ENCODE results near the gene RERE. TPM values are rescaled to one million over a fixed set of nuclear protein-coding genes. Genes with fewer than 3 reads are reported as not detected.

RERE gene
- total RNA-seq, 1 donor from 2014 or later: 134 TPM

- intact Hi-C loops (cut with DNase I): loop anchor here (10.0 kb wide), 2 partner anchors 283 to 343 kb away; no protein-coding TSS in a partner anchor
- ATAC-seq (peak; percentile 83), DNase-seq (ENCODE audit: low spot score) (peak; percentile 85)
Measured at GRCh38 chr1:8317647-8318381, 499.6 kb downstream of the RERE start, which contains the start of gene SLC45A1. SLC45A1 (plus strand) TSS chr1:8318114; CDS start chr1:8324330, 6,216 bp downstream.

GRCh38 chr1:8315573-8316475, 501.6 kb downstream of the RERE start:
- ATAC-seq (no peak), DNase-seq (ENCODE audit: low spot score) (no peak)
- intact Hi-C loops (cut with DNase I): loop anchor here (10.0 kb wide), 2 partner anchors 281 to 341 kb away; no protein-coding TSS in a partner anchor

GRCh38 chr1:8314346-8315280, 502.8 kb downstream of the RERE start:
- intact Hi-C loops (cut with DNase I): loop anchor here (10.0 kb wide), 2 partner anchors 280 to 340 kb away; no protein-coding TSS in a partner anchor
- peak; percentile 83 for DNase-seq (ENCODE audit: low spot score)
- peak; percentile 88 for ATAC-seq

- no peak for ATAC-seq
- no peak for DNase-seq (ENCODE audit: low spot score)
- intact Hi-C loops (cut with DNase I): loop anchor here (10.0 kb wide), 2 partner anchors 278 to 338 kb away; no protein-coding TSS in a partner anchor
Measured at GRCh38 chr1:8313231-8313630, 504.2 kb downstream of the RERE start.

- intact Hi-C loops (cut with DNase I): loop anchor here (10.0 kb wide), 2 partner anchors 278 to 338 kb away; no protein-coding TSS in a partner anchor
- no peak for ATAC-seq
- DNase-seq (ENCODE audit: low spot score): no peak
Measured at GRCh38 chr1:8312235-8313218, 504.9 kb downstream of the RERE start.

GRCh38 chr1:8311068-8311718, 506.2 kb downstream of the RERE start:
- no peak for DNase-seq (ENCODE audit: low spot score)
- ATAC-seq: no peak
- intact Hi-C loops (cut with DNase I): loop anchor here (10.0 kb wide), 2 partner anchors 276 to 336 kb away; no protein-coding TSS in a partner anchor

- DNase-seq (ENCODE audit: low spot score): no peak
- ATAC-seq: peak; percentile 36
- intact Hi-C loops (cut with DNase I): no loop called here
Measured at GRCh38 chr1:8307628-8308027, 509.8 kb downstream of the RERE start.

GRCh38 chr1:8303876-8304275, 513.6 kb downstream of the RERE start:
- ATAC-seq (no peak), DNase-seq (ENCODE audit: low spot score) (no peak)
- intact Hi-C loops (cut with DNase I): no loop called here

GRCh38 chr1:8303141-8303540, 514.3 kb downstream of the RERE start:
- no peak for DNase-seq (ENCODE audit: low spot score)
- no peak for ATAC-seq
- intact Hi-C loops (cut with DNase I): no loop called here

Small RNAs within 50 kb of the gene (microRNA-seq; reads per million reads assigned to microRNA genes)
- not detected for gene MIR6728

Other genes starting within 250 kb of the RERE start
- gene ENO1, start 61.0 kb upstream of the RERE start, total RNA-seq: 371 TPM
- not detected for gene CA6, start 128.2 kb upstream of the RERE start, total RNA-seq
- not detected for gene SLC2A7, start 208.8 kb upstream of the RERE start, total RNA-seq